Endothelial cell (in vitro differentiated cells): ENCODE results near the gene SLC15A5. TPM values are rescaled to one million over a fixed set of nuclear protein-coding genes. Genes with fewer than 3 reads are reported as not detected.

ENCODE experiments used
- DNase-seq: peaks from one replicate; pipeline ENCODE4 v3.0.0; 2021; ENCODE audit warnings: low spot score
- H3K27ac Mint-ChIP-seq: one replicate; pipeline ENCODE4 v1.8.0; 2021; ENCODE audit warnings: mixed read lengths, inconsistent platforms; ENCODE audit not compliant: unreplicated experiment
- H3K27me3 Mint-ChIP-seq: one replicate; pipeline ENCODE4 v1.8.0; 2021; ENCODE audit warnings: mild to moderate bottlenecking, moderate library complexity, mixed read lengths, inconsistent platforms; ENCODE audit not compliant: unreplicated experiment
- H3K36me3 Mint-ChIP-seq: one replicate; pipeline ENCODE4 v1.8.0; 2021; ENCODE audit warnings: mild to moderate bottlenecking, low read depth, mixed read lengths, inconsistent platforms; ENCODE audit not compliant: unreplicated experiment
- H3K4me1 Mint-ChIP-seq: one replicate; pipeline ENCODE4 v1.8.0; 2021; ENCODE audit warnings: mild to moderate bottlenecking, mixed read lengths, inconsistent platforms; ENCODE audit not compliant: unreplicated experiment
- H3K4me3 Mint-ChIP-seq: one replicate; pipeline ENCODE4 v1.8.0; 2021; ENCODE audit warnings: mild to moderate bottlenecking, mixed read lengths, inconsistent platforms; ENCODE audit not compliant: unreplicated experiment
- H3K9me3 Mint-ChIP-seq: one replicate; pipeline ENCODE4 v1.8.0; 2021; ENCODE audit warnings: mixed read lengths, inconsistent platforms; ENCODE audit not compliant: unreplicated experiment
- long read RNA-seq: library from polyadenylated mRNA; unstranded; transcript quantifications from one replicate; pipeline ENCODE4 v2.0.0, GENCODE V29; 2020; ENCODE audit not compliant: unreplicated experiment
- total RNA-seq: library from RNA; stranded (reverse); fragmentation: NEBNext Ultra II Directional; extraction: Animal tissue kit (Norgen Biotek cat#: 25700); gene quantifications from one replicate; pipeline ENCODE4 v1.2.1, GENCODE V29; 2021; ENCODE audit not compliant: unreplicated experiment
- TF ChIP-seq, protein P1 (sequence below): fragments of 200-600 bp; sonication (generic); IDR thresholded peaks from one replicate; pipeline ENCODE4 v1.5.0; 2021; ENCODE audit warnings: antibody characterized with exemption; ENCODE audit not compliant: unreplicated experiment

The SLC15A5 gene, protein sequence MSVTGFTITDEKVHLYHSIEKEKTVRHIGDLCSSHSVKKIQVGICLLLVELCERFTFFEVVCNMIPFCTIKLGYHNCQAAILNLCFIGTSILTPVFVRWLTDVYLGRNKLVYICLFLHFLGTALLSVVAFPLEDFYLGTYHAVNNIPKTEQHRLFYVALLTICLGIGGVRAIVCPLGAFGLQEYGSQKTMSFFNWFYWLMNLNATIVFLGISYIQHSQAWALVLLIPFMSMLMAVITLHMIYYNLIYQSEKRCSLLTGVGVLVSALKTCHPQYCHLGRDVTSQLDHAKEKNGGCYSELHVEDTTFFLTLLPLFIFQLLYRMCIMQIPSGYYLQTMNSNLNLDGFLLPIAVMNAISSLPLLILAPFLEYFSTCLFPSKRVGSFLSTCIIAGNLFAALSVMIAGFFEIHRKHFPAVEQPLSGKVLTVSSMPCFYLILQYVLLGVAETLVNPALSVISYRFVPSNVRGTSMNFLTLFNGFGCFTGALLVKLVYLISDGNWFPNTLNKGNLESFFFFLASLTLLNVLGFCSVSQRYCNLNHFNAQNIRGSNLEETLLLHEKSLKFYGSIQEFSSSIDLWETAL
- total RNA-seq = not detected
- long read RNA-seq = 0 reads

DNA sequence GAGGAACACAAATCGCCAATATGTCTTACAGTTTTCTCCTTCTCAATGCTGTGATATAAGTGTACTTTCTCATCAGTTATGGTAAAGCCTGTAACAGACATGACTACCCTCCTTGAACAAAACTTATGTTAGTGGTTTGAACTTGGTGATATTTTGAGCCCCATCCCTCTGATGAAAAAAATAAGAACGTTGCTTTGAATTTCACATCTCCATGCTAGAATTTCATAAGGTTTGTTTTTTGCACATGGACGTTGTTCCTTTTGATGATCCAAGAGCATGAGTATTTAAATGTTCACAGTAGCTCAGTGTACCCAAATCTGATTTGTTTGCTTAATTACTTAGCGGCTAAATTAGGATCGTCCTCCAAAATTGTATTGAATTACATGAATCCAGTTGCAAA lies at the start of gene SLC15A5:
Gene SLC15A5, minus strand, starts transcription at position 101 of the 400 bp plus-strand sequence. Its CDS starts 0 bp downstream, at position 101.
- TF ChIP-seq, protein P1, sequence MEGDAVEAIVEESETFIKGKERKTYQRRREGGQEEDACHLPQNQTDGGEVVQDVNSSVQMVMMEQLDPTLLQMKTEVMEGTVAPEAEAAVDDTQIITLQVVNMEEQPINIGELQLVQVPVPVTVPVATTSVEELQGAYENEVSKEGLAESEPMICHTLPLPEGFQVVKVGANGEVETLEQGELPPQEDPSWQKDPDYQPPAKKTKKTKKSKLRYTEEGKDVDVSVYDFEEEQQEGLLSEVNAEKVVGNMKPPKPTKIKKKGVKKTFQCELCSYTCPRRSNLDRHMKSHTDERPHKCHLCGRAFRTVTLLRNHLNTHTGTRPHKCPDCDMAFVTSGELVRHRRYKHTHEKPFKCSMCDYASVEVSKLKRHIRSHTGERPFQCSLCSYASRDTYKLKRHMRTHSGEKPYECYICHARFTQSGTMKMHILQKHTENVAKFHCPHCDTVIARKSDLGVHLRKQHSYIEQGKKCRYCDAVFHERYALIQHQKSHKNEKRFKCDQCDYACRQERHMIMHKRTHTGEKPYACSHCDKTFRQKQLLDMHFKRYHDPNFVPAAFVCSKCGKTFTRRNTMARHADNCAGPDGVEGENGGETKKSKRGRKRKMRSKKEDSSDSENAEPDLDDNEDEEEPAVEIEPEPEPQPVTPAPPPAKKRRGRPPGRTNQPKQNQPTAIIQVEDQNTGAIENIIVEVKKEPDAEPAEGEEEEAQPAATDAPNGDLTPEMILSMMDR = no peak

DNA sequence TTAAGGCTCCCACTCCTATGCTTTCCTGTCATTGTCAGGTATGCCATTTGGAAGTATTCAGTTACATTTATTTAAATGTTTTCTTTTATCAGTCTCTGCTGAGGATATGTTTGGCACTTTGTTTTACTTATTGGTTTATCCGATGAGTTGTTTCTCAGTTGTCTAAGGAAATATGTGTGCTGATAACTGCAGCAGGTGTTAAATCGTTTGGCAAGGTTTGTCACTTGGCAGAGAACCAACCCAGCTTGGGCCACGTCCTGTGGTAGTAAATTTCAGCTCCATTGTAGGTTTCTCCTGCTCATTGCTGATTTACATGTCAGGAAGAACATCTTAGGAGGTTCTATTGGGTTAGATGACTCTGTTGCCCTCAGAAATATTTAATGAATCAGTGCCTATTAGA lies 47.9 kb upstream of the SLC15A5 start:
- no peak overlapping the region for H3K4me3 Mint-ChIP-seq
- no peak overlapping the region for H3K27ac Mint-ChIP-seq
- DNase-seq = no peak
- TF ChIP-seq, protein P1 = no peak
- no peaks in the 10 kb centered on the region for H3K4me1 Mint-ChIP-seq
- H3K36me3 Mint-ChIP-seq = no peaks in the 10 kb centered on the region
- no peaks in the 10 kb centered on the region for H3K27me3 Mint-ChIP-seq
- H3K9me3 Mint-ChIP-seq = no peaks in the 10 kb centered on the region

More for the DNA sequence above, at the start of gene SLC15A5:
- H3K27me3 Mint-ChIP-seq = no peaks in the 10 kb centered on the region
- H3K9me3 Mint-ChIP-seq = no peaks in the 10 kb centered on the region
- no peaks in the 10 kb centered on the region for H3K36me3 Mint-ChIP-seq
- no peaks in the 10 kb centered on the region for H3K4me1 Mint-ChIP-seq
- no peak within 1 kb of the TSS for H3K27ac Mint-ChIP-seq
- no peak for DNase-seq
- no peak within 1 kb of the TSS for H3K4me3 Mint-ChIP-seq

DNA sequence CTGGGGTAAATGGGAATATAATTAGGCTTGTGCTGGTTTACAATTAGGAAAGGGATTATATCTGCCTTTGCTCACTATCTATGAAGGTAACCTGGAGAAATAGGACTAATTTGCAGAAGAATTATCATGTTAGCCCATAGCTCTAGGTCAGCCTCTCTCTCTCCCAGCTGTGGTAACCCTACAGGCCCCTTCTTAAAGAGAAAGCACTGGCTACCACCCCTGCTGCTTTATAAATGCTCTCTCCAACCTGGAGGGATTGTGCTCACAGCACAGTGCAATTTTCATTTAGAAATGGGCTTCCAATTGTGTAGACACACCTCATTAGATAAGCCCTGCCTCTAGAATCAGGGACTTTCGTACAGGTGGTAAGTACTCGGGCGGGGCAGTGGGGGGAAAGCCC lies 47.3 kb upstream of the SLC15A5 start:
- H3K9me3 Mint-ChIP-seq = no peaks in the 10 kb centered on the region
- no peaks in the 10 kb centered on the region for H3K4me1 Mint-ChIP-seq
- H3K4me3 Mint-ChIP-seq = no peak overlapping the region
- no peak for DNase-seq
- TF ChIP-seq, protein P1 = no peak
- no peaks in the 10 kb centered on the region for H3K27me3 Mint-ChIP-seq
- H3K36me3 Mint-ChIP-seq = no peaks in the 10 kb centered on the region
- no peak overlapping the region for H3K27ac Mint-ChIP-seq

DNA sequence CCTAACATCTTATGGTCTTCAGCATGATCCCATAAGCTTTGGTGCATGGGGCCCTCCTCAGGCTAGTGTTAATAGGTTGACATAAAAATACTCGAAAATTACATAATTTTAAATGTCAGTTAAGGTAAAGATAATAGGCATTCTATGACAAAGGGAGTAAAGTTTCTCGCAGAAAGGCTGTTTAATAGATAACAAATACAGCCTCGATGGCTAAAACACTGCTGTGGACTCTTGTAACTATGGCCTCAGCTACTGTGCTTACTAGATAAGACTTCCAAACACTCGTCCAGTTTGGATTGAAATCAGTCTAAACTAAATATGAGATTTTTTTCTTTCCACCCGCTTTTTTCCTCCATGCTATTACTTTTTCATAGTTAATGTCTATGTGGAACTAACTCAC lies 46.8 kb upstream of the SLC15A5 start:
- TF ChIP-seq, protein P1 = no peak
- Mint-ChIP-seq H3K9me3 (no peaks in the 10 kb centered on the region), H3K36me3 (no peaks in the 10 kb centered on the region), H3K4me1 (no peaks in the 10 kb centered on the region), H3K27ac (no peak overlapping the region), H3K4me3 (no peak overlapping the region), H3K27me3 (no peaks in the 10 kb centered on the region)
- DNase-seq = no peak

DNA sequence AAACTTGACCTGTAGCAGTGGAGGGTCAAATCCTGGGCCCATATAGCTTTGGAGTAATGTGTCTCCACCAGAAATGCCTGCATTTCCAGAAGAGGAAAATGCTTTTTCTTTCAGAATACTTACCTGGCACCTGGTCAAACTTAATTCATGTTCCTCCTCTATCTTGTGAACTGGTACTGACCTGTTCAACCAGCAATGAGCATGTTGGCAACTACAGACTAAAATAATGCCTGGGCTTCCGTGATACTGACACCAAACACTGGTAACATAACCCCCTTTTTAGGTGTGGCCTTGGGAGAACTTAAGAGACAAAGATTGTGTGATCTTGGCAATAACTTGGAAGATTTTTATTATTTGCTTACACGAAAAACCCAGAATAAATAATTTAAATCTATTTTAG lies 46.2 kb upstream of the SLC15A5 start:
- TF ChIP-seq, protein P1 = no peak
- no peaks in the 10 kb centered on the region for H3K27me3 Mint-ChIP-seq
- DNase-seq = no peak
- H3K4me3 Mint-ChIP-seq = no peak overlapping the region
- H3K27ac Mint-ChIP-seq = no peak overlapping the region
- H3K36me3 Mint-ChIP-seq = no peaks in the 10 kb centered on the region
- no peaks in the 10 kb centered on the region for H3K9me3 Mint-ChIP-seq
- H3K4me1 Mint-ChIP-seq = no peaks in the 10 kb centered on the region
